ENCODE data around the gene KRTAP10-3.
"Not testable (repeated sequence)": the region's sequence is repeated elsewhere in the genome, so short reads cannot be mapped to it uniquely, and the experiment has no call there.

The KRTAP10-3 gene

DNA sequence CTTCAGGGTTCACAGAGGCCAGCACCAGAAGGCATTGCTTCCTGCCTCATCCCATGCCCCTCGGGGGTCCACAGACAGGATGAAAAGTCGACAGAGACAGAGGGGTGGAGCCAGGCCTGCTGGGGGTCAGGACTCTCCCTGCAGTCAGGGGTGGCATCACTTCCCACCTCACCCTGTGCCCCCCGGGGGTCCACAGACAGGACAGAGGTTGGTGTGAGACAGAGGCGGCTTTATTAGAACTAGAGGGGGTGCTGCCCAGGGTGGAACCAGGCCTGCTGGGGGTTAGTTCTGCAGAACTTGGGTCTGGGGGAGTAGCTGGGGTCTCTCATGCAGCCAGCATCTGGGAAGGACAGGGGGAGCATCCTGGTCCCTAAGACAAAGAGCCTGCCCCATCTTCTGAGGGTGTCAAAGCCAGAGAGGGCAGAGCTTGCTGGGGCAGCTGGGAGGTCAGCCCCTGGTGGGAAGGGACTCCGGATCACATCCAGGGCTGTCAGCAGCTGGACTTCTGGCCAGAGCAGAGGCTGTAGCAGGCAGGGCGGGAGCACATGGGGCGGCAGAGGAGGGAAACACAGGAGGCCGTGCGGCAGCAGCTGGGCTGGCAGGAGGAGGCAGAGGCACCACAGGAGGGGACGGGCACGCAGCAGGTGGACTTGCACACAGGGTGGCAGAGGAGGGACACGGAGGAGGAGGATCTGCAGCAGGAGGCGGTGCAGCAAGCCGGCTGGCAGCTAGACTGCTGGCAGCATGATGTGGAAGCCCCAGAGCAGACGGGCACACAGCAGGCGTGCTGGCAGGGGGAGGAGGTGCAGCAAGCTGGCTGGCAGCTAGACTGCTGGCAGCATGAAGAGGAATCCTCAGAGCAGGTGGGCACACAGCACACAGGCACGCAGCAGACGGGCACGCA lies 32.6 kb upstream of the KRTAP10-3 start:
- H4K20me1 ChIP-seq (ENCODE audit: insufficient read depth, low read length); H3K36me3 ChIP-seq (replicated peaks; ENCODE audit: low read depth, low read length); H3K9me3 ChIP-seq (ENCODE audit: insufficient read depth, low read length); H3K4me3 ChIP-seq (ENCODE audit: low read length); H3K9ac ChIP-seq (ENCODE audit: low read length); H3K27me3 ChIP-seq (ENCODE audit: low read depth, low read length); H3K27ac ChIP-seq (ENCODE audit: low read length); H3K79me2 ChIP-seq (ENCODE audit: low read length); H3K4me2 ChIP-seq (ENCODE audit: low read length); H3K4me1 ChIP-seq (ENCODE audit: low read length); H2AFZ ChIP-seq (ENCODE audit: low read depth, low read length): not testable (repeated sequence)

DNA sequence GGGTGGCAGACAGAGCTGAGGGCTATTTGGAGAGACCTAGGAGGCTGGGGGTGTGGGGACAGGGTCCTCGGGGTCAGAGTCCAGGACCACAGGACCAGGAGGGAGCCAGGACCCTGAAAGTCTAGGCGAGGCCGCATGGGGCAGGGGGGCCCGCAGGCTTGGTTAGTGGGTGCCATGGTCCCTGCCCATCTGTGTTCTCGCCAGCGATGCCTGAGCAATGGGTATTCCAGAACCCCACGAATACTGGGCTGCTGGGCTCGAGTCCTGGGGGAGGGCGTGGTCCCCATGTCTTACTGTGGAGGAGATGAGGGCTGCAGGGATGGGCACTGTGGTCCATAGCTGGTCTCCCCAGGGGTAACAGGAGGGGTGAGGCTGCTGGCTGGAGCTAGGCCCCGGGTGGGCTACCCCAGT lies 31.7 kb upstream of the KRTAP10-3 start:
- H3K4me2 ChIP-seq (ENCODE audit: low read length) = no peak overlapping the region
- H3K9me3 ChIP-seq (ENCODE audit: insufficient read depth, low read length) = no peaks in the 10 kb centered on the region
- no peak overlapping the region for H2AFZ ChIP-seq (ENCODE audit: low read depth, low read length)
- no peaks in the 10 kb centered on the region for H3K79me2 ChIP-seq (ENCODE audit: low read length)
- H3K27ac ChIP-seq (ENCODE audit: low read length) = no peak overlapping the region
- TF ChIP-seq EZH2phosphoT487 (IDR thresholded peaks at IDR 0.05; ENCODE audit: low read depth) = no peak
- TF ChIP-seq CTCF (IDR thresholded peaks at IDR 0.05; ENCODE audit: low read depth, low read length) = no peak
- no peak overlapping the region for H3K4me3 ChIP-seq (ENCODE audit: low read length)
- no peak overlapping the region for H3K9ac ChIP-seq (ENCODE audit: low read length)
- no peaks in the 10 kb centered on the region for H4K20me1 ChIP-seq (ENCODE audit: insufficient read depth, low read length)
- H3K27me3 ChIP-seq (ENCODE audit: low read depth, low read length) = peaks cover 5% of the 10 kb centered on the region; the same call in 1 of the 2 replicates
- no peaks in the 10 kb centered on the region for H3K4me1 ChIP-seq (ENCODE audit: low read length)
- H3K36me3 ChIP-seq (replicated peaks; ENCODE audit: low read depth, low read length) = no peaks in the 10 kb centered on the region

- Histone ChIP-seq H3K79me2 (ENCODE audit: low read length) (no peaks in the 10 kb centered on the region), H3K4me3 (ENCODE audit: low read length) (no peak overlapping the region), H3K9ac (ENCODE audit: low read length) (no peak overlapping the region), H3K27me3 (ENCODE audit: low read depth, low read length) (peaks cover 6% of the 10 kb centered on the region; the same call in 1 of the 2 replicates), H4K20me1 (ENCODE audit: insufficient read depth, low read length) (no peaks in the 10 kb centered on the region), H3K27ac (ENCODE audit: low read length) (no peak overlapping the region), H3K36me3 (replicated peaks; ENCODE audit: low read depth, low read length) (no peaks in the 10 kb centered on the region), H3K4me1 (ENCODE audit: low read length) (no peaks in the 10 kb centered on the region), H3K4me2 (ENCODE audit: low read length) (no peak overlapping the region), H2AFZ (ENCODE audit: low read depth, low read length) (no peak overlapping the region), H3K9me3 (ENCODE audit: insufficient read depth, low read length) (no peaks in the 10 kb centered on the region)
- TF ChIP-seq CTCF (IDR thresholded peaks at IDR 0.05; ENCODE audit: low read depth, low read length) (no peak), EZH2phosphoT487 (IDR thresholded peaks at IDR 0.05; ENCODE audit: low read depth) (no peak)
Measured at GRCh38 chr21:44589586-44590305, 31.2 kb upstream of the KRTAP10-3 start.

DNA sequence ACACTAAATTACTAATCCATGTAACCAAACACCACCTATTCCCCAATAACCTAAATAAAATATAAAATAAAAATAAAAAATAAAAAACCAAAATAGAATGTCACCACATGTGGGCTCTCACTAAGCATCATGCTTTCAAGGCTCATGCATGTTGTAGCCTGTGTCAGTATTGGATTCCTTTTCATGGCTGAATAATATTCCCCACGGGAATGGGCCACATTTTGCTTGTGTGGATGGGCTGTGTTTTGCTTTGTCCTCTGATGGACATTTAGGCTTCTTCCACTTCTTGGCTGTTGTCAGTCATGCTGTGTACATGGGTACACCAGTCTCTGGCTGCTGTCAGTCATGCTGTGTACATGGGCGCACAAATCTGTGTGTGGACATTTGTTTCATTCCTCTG lies 30.5 kb upstream of the KRTAP10-3 start:
- TF ChIP-seq CTCF (IDR thresholded peaks at IDR 0.05; ENCODE audit: low read depth, low read length) (no peak), EZH2phosphoT487 (IDR thresholded peaks at IDR 0.05; ENCODE audit: low read depth) (no peak)
- no peaks in the 10 kb centered on the region for H3K36me3 ChIP-seq (replicated peaks; ENCODE audit: low read depth, low read length)
- H3K4me3 ChIP-seq (ENCODE audit: low read length) = no peak overlapping the region
- H3K27me3 ChIP-seq (ENCODE audit: low read depth, low read length) = peaks cover 9% of the 10 kb centered on the region; the same call in 1 of the 2 replicates
- no peak overlapping the region for H3K4me2 ChIP-seq (ENCODE audit: low read length)
- no peak overlapping the region for H3K27ac ChIP-seq (ENCODE audit: low read length)
- no peak overlapping the region for H3K9ac ChIP-seq (ENCODE audit: low read length)
- no peaks in the 10 kb centered on the region for H4K20me1 ChIP-seq (ENCODE audit: insufficient read depth, low read length)
- H2AFZ ChIP-seq (ENCODE audit: low read depth, low read length) = no peak overlapping the region
- H3K4me1 ChIP-seq (ENCODE audit: low read length) = peaks cover 2% of the 10 kb centered on the region
- H3K79me2 ChIP-seq (ENCODE audit: low read length) = no peaks in the 10 kb centered on the region
- H3K9me3 ChIP-seq (ENCODE audit: insufficient read depth, low read length) = no peaks in the 10 kb centered on the region
